HepG2 (cell line): ENCODE data around the gene VEGFC.

Experiments
- BCL6 ChIP-seq: IDR thresholded peaks from 2 replicates; pipeline ENCODE4 v1.6.1; 2016; ENCODE audit warnings: missing genetic modification reagents, missing compliant biosample characterization
- ESRRA ChIP-seq: sonication (generic); formaldehyde crosslinking; IDR thresholded peaks from 2 replicates; pipeline ENCODE4 v1.5.1; 2020; ENCODE audit warnings: mild to moderate bottlenecking, low read depth, missing genetic modification reagents
- MYC ChIP-seq: sonication (generic); formaldehyde crosslinking; IDR thresholded peaks from 2 replicates; pipeline ENCODE4 v1.9.0; 2021; ENCODE audit warnings: missing genetic modification reagents, borderline replicate concordance
- POLR2A ChIP-seq, 2 experiments: IDR thresholded peaks; 2 replicates each; pipeline ENCODE4 v1.6.1; 2011; ENCODE audit warnings: low read depth in 2 of 2, low read length in 2 of 2, mild to moderate bottlenecking in 1 of 2, moderate library complexity in 1 of 2; ENCODE audit not compliant: insufficient read depth in 1 of 2
- POLR2AphosphoS5 ChIP-seq: IDR thresholded peaks from 2 replicates; pipeline ENCODE4 v1.6.1; 2012; ENCODE audit warnings: low read depth, low read length
- SRSF1 ChIP-seq: fragments of 200-400 bp; formaldehyde crosslinking; optimal IDR thresholded peaks from 2 replicates; pipeline ENCODE3; 2017; ENCODE audit warnings: mild to moderate bottlenecking, low read depth, low read length, moderate library complexity
- ZKSCAN1 ChIP-seq: fragments of 150-350 bp; IDR thresholded peaks from 2 replicates; pipeline ENCODE4 v1.6.1; 2014; ENCODE audit warnings: low read length

DNA sequence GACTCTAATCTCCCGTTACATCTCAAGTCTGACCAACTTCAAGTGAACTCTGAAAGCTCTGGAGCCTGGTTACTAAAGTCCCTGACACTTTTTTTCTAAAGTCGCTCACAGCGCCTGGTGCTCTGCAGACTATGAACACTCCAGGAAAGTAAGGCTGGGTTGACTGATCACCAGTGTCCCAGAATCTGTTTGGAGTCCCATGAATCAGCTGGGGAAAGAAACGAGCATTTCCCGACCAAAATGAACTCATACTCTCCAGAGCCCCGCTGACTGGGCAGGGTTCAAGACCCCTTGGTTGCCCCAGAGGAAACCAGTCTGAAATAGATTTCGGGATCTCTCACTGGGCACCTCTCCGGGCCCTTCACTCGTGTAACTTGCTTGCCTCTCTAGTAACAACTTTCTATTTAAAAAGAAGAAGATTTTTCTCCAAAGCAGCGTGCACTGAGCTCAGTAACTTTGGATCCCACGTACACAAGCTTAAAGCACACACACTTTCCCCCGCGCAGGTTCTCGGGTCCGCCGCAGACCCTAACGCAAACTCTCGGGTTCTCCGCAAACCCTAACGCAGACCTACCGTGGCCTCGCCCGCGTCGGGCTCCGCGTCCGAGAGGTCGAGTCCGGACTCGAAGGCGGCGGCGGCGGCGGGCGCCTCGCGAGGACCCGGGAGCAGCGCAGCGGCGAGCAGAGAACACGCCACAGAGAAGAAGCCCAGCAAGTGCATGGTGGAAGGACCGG lies 964 bp downstream of the VEGFC start:
- TF ChIP-seq POLR2AphosphoS5 (no peak), ZKSCAN1 (no peak), SRSF1 (no peak), MYC (no peak), BCL6 (no peak), ESRRA (no peak), POLR2A (IDR thresholded peaks at IDR 0.05; ENCODE audit: insufficient read depth in 1 of 2, low read depth in 2 of 2, low read length in 2 of 2) (no peak)
